ENCODE measurements around the gene ADGRB2. TPM values are rescaled to one million over a fixed set of nuclear protein-coding genes. Genes with fewer than 3 reads are reported as not detected.

The ADGRB2 gene
- total and polyA plus RNA-seq, 8 donors = 0.61 to 4.9 (median 1.9) TPM; not detected in 1

DNA sequence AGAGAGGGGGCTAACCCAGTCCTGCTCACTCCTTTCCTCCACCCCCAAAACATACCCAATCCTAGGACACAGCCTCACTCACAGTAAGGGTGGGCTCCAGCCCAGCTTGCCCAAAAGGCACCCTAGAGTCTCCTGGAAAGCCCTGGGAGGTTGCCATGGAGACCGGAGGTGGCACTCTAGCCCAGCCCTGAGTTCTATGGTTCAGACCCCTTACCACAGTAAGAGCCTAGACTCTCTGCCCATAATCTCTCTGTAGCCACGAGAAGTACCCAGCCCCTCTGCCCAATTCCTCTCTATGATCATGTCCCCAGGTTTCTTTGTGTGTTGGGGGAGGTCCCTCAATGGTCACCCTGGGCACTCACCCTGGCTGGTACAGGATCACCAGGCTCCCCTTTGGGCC is 74.8 kb downstream of the ADGRB2 start:
- Histone ChIP-seq H3K36me3 (peaks cover 3 to 71% (median 46%) of the 10 kb centered on the region in 4 donors), H3K27ac (no peak overlapping the region), H3K9me3 (no peaks in the 10 kb centered on the region), H3K4me1 (peaks cover 0 to 25% (median 5%) of the 10 kb centered on the region in 4 donors), H3K4me3 (no peak overlapping the region), H3K27me3 (no peaks in the 10 kb centered on the region)
- WGBS, 5 donors = 68 to 87% (median 84%) methylated on average over 2 of the region's 2 CpGs
- no peak for DNase-seq
- TF ChIP-seq POLR2A (IDR thresholded peaks at IDR 0.05) = no peak
- TF ChIP-seq EP300 (IDR thresholded peaks at IDR 0.05) = no peak
- TF ChIP-seq POLR2AphosphoS5 (IDR thresholded peaks at IDR 0.05) = no peak
- no peak for TF ChIP-seq CTCF (IDR thresholded peaks at IDR 0.05)
- intact Hi-C loops (cut with DNase I; ENCODE audit: low total_unique reads) = no loop called here

- TF ChIP-seq POLR2A (IDR thresholded peaks at IDR 0.05) (no peak), EP300 (IDR thresholded peaks at IDR 0.05) (no peak)
- Histone ChIP-seq H3K27me3 (no peaks in the 10 kb centered on the region), H3K4me1 (peaks cover 0 to 25% (median 5%) of the 10 kb centered on the region in 4 donors), H3K4me3 (no peak overlapping the region), H3K36me3 (peaks cover 3 to 81% (median 48%) of the 10 kb centered on the region in 4 donors), H3K9me3 (no peaks in the 10 kb centered on the region), H3K27ac (peak overlapping the region in 2 of 5 donors; percentile 52 to 64)
- intact Hi-C loops (cut with DNase I; ENCODE audit: low total_unique reads) = no loop called here
- 42 to 49% (median 47%) methylated on average over 8 of the region's 8 CpGs for WGBS, 5 donors
- no peak for DNase-seq
Observed at GRCh38 chr1:31688233-31688918, 75.8 kb downstream of the ADGRB2 start.

- H3K9me3 ChIP-seq = no peaks in the 10 kb centered on the region
- no peaks in the 10 kb centered on the region for H3K27me3 ChIP-seq
- DNase-seq = no peak
- intact Hi-C loops (cut with DNase I; ENCODE audit: low total_unique reads) = no loop called here
- TF ChIP-seq POLR2A (IDR thresholded peaks at IDR 0.05) = no peak
- no peak for TF ChIP-seq POLR2AphosphoS5 (IDR thresholded peaks at IDR 0.05)
- TF ChIP-seq CTCF (IDR thresholded peaks at IDR 0.05) = no peak
- TF ChIP-seq EP300 (IDR thresholded peaks at IDR 0.05) = no peak
- no peak overlapping the region for H3K4me3 ChIP-seq
- 72 to 88% (median 84%) methylated on average over 8 of the region's 8 CpGs for WGBS, 5 donors
- H3K27ac ChIP-seq = peak overlapping the region in 1 of 5 donors; percentile 64
- peaks cover 3 to 82% (median 55%) of the 10 kb centered on the region in 4 donors for H3K36me3 ChIP-seq
- peaks cover 0 to 25% (median 5%) of the 10 kb centered on the region in 4 donors for H3K4me1 ChIP-seq
Observed at GRCh38 chr1:31687601-31688000, 76.5 kb downstream of the ADGRB2 start.

DNA sequence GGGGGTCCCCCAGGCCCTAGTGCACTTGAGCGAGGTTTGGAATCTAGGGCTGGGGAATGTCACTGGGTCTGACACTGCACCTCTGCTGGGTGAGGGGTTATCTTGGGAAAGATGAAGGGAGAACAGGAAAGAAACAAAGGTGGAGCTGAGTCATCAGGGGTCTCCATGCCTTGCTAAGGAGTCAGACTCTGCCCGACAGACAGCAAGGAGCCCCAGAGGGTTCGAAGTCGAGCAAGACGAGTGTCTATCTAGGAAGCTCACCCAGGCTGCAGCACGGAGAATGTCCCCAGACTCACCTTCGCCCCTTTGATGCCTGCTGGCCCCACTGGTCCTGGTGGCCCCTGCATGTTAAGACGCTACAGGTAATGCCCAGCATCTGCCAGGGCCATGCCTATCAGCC is 78.3 kb downstream of the ADGRB2 start:
- peaks cover 0 to 25% (median 5%) of the 10 kb centered on the region in 4 donors for H3K4me1 ChIP-seq
- H3K9me3 ChIP-seq = no peaks in the 10 kb centered on the region
- no peak for TF ChIP-seq EP300 (IDR thresholded peaks at IDR 0.05)
- TF ChIP-seq POLR2A (IDR thresholded peaks at IDR 0.05) = no peak
- no peak for TF ChIP-seq CTCF (IDR thresholded peaks at IDR 0.05)
- TF ChIP-seq POLR2AphosphoS5 (IDR thresholded peaks at IDR 0.05) = no peak
- no peak for DNase-seq
- peaks cover 10 to 84% (median 63%) of the 10 kb centered on the region in 4 donors for H3K36me3 ChIP-seq
- no peaks in the 10 kb centered on the region for H3K27me3 ChIP-seq
- whole genome bisulfite sequencing, 5 donors = 80 to 85% (median 81%) methylated on average over 8 of the region's 8 CpGs
- no peak overlapping the region for H3K4me3 ChIP-seq
- H3K27ac ChIP-seq = no peak overlapping the region
- intact Hi-C loops (cut with DNase I; ENCODE audit: low total_unique reads) = no loop called here

DNA sequence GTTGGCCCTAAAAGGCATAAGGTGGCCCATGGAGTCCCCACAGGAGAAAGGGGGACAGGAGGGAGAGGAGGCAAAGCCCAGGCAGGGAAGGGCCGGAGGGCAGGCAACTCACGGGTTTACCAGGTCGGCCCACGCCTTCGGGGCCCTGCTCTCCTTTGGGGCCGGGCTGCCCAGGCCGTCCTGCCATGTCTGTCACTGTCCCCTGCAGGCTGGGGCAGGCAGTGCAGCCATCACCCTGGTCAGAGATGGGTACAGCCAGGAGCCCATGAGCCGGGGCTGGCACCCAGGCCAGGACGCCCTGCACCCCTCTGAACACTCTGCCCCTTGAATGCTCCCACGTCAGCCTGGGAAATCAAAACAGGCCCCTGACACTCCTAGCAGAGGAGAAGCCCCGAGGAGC is 80.1 kb downstream of the ADGRB2 start:
- intact Hi-C loops (cut with DNase I; ENCODE audit: low total_unique reads) = no loop called here

More for the DNA sequence above, 80.1 kb downstream of the ADGRB2 start:
- H3K4me1 ChIP-seq = peaks cover 0 to 25% (median 5%) of the 10 kb centered on the region in 4 donors
- H3K4me3 ChIP-seq = no peak overlapping the region
- DNase-seq = peak in 1 of 2 donors; percentile 56
- TF ChIP-seq POLR2AphosphoS5 (IDR thresholded peaks at IDR 0.05) (no peak), CTCF (IDR thresholded peaks at IDR 0.05) (peak in 4 of 7 experiments; percentile 34 to 42 (median 36))
- 47 to 71% (median 54%) methylated on average over 8 to 11 of the region's 11 CpGs for WGBS, 5 donors
- H3K36me3 ChIP-seq = peaks cover 16 to 87% (median 67%) of the 10 kb centered on the region in 4 donors
- no peaks in the 10 kb centered on the region for H3K9me3 ChIP-seq
- no peak overlapping the region for H3K27ac ChIP-seq
- H3K27me3 ChIP-seq = no peaks in the 10 kb centered on the region
